HEK293T (cell line): ENCODE data around the gene PLRG1.

Experiments
- BHLHE40 ChIP-seq: fragments of 450-650 bp; IDR thresholded peaks from 2 replicates; pipeline ENCODE4 v1.6.1; 2016; ENCODE audit warnings: mild to moderate bottlenecking, moderate library complexity, borderline replicate concordance
- ELF4 ChIP-seq: fragments of 450-650 bp; IDR thresholded peaks from 2 replicates; pipeline ENCODE4 v1.6.1; 2017; ENCODE audit warnings: antibody characterized with exemption
- FOXA1 ChIP-seq: fragments of 450-650 bp; IDR thresholded peaks from 2 replicates; pipeline ENCODE4 v1.6.1; 2016; ENCODE audit warnings: mild to moderate bottlenecking
- FOXK2 ChIP-seq: fragments of 450-650 bp; IDR thresholded peaks from 2 replicates; pipeline ENCODE4 v1.6.1; 2016; ENCODE audit warnings: mild to moderate bottlenecking
- FOXM1 ChIP-seq: fragments of 450-650 bp; IDR thresholded peaks from 2 replicates; pipeline ENCODE4 v1.6.1; 2017; ENCODE audit warnings: mild to moderate bottlenecking, borderline replicate concordance
- HDGF ChIP-seq: fragments of 450-650 bp; IDR thresholded peaks from 2 replicates; pipeline ENCODE4 v1.6.1; 2017; ENCODE audit warnings: antibody characterized with exemption, borderline replicate concordance
- L3MBTL2 ChIP-seq: fragments of 450-650 bp; conservative IDR thresholded peaks from 2 replicates; pipeline ENCODE4 v1.6.1; 2016; ENCODE audit warnings: mild to moderate bottlenecking
- NFRKB ChIP-seq: fragments of 450-650 bp; IDR thresholded peaks from 2 replicates; pipeline ENCODE4 v1.6.1; 2016; ENCODE audit warnings: mild to moderate bottlenecking, moderate library complexity
- SP1 ChIP-seq: fragments of 450-650 bp; IDR thresholded peaks from 2 replicates; pipeline ENCODE4 v1.6.1; 2017
- SUZ12 ChIP-seq: fragments of 450-650 bp; IDR thresholded peaks from 2 replicates; pipeline ENCODE4 v1.6.1; 2016; ENCODE audit warnings: mild to moderate bottlenecking
- TARDBP ChIP-seq: fragments of 450-650 bp; IDR thresholded peaks from 2 replicates; pipeline ENCODE4 v1.6.1; 2016
- TF ChIP-seq, protein P1 (sequence below): fragments of 450-650 bp; IDR thresholded peaks from 2 replicates; pipeline ENCODE4 v1.6.1; 2016

DNA sequence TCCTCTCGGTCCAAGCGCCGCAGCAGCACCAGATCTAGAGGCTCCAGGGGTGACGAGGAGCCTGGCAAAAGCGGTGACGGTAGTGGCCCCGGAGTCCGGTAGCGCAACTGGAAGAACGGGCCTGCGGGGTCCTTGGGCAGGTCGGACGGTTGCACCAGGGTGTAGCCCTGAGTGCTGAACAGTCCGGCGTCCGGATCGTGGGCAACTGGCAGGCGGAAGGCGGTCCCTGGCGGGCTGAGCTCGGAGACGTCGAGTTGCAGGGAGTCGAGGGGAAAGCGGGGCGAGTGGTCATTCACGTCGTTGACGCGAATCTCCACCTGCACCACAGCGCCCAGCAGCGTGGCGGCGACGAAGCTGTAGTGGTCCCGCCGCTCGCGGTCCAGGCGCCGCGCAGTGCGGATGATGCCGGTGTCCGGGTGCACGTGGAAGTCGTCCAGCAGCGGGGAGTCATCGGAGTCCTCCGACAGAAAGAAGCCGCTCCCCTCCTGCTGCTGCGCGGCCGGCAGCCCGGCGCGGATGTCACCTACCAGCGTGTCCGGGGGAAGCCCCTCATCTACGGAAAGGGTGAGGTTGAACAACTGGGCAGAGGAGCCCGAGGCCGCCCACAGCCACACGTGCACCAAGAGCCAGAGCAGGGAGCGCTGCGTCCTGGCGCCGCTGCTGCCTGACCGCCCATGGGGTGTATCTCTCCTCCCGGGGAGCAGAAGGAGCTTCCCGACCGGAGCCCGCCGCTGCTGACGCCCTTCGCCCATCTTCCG lies 59.4 kb downstream of the PLRG1 start:
- no peak for TF ChIP-seq FOXK2
- no peak for TF ChIP-seq FOXA1
- no peak for TF ChIP-seq ELF4
- no peak for TF ChIP-seq SP1
- no peak for TF ChIP-seq TARDBP
- TF ChIP-seq BHLHE40 = no peak
- TF ChIP-seq L3MBTL2 = no peak
- no peak for TF ChIP-seq SUZ12
- no peak for TF ChIP-seq FOXM1
- TF ChIP-seq NFRKB = no peak
- TF ChIP-seq, protein P1, sequence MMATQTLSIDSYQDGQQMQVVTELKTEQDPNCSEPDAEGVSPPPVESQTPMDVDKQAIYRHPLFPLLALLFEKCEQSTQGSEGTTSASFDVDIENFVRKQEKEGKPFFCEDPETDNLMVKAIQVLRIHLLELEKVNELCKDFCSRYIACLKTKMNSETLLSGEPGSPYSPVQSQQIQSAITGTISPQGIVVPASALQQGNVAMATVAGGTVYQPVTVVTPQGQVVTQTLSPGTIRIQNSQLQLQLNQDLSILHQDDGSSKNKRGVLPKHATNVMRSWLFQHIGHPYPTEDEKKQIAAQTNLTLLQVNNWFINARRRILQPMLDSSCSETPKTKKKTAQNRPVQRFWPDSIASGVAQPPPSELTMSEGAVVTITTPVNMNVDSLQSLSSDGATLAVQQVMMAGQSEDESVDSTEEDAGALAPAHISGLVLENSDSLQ = no peak
- no peak for TF ChIP-seq HDGF
